Measurements from ENCODE around the gene LGR4.

Gene LGR4

DNA sequence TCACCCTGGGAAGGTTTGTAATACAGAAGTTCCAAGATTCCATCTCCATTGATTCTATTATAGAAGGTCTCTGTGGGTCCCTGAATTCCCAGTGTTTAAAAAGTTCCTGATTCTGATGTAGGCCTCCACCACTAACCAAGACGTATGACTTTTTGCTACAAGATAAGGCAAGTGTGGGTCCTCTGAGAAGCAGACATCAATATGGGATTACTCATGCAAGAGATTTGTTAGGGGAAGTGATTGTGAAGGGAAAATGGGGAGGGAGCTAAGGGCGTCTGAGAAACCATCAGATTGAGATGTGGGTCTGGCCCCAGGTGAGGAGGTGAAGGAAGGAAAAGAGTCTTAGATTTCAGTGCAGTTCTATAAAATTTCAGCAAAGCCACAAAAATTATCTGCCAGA, 10.2 kb upstream of the LGR4 start:
- no peak for DNase-seq

- no peak for DNase-seq
These were observed 9.4 kb upstream of the LGR4 start for GRCh38 chr11:27481992-27482391.

- DNase-seq: no peak
These were observed 5.2 kb upstream of the LGR4 start for GRCh38 chr11:27477831-27478230.

GRCh38 chr11:27477243-27477642, 4.7 kb upstream of the LGR4 start:
- DNase-seq: no peak

- DNase-seq: no peak
These were observed 3.0 kb upstream of the LGR4 start for GRCh38 chr11:27475622-27476021.

GRCh38 chr11:27473017-27473406, 422 bp upstream of the LGR4 start:
- no peak for DNase-seq

DNA sequence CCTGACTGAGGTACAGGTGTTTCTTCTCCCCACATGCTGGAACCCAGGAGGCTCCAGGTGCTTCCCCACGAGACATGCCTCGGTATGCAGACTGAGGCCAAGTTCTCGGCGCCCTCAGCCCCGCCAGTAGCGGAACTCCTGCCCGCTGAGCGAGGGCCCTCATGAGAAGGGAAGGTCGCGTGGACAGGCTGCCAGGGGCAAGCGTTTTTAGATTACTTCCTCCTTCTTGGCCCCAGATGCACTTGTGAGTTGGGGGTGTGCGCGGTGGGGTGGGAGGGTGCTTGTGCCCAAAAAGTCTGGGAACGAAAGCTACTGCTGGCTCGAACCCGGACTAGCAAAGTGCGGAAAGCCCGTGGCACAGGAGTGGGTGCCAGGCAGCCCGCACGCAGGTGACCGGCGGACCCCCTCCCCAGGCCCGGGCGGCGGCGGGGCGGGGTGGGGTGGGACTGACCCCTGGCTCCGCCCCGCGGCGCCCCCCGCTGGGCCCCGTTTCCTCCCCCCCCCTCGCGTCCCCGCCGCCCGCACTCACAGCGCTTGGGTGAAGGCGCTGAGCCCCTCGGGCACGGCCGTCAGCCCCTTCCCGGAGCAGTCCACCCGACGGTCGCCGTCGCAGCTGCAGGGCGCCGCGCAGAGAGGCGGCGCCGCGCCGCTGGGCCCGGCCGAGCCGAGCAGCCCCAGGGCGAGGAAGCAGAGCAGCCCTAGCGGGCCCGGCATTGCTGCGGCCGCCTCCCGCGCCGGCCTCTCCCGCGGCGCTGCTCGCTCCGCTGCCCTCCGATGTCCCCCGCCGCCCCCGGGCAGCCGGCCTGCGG, 797 bp downstream of the LGR4 start:
- peak; percentile 9 for DNase-seq

DNA sequence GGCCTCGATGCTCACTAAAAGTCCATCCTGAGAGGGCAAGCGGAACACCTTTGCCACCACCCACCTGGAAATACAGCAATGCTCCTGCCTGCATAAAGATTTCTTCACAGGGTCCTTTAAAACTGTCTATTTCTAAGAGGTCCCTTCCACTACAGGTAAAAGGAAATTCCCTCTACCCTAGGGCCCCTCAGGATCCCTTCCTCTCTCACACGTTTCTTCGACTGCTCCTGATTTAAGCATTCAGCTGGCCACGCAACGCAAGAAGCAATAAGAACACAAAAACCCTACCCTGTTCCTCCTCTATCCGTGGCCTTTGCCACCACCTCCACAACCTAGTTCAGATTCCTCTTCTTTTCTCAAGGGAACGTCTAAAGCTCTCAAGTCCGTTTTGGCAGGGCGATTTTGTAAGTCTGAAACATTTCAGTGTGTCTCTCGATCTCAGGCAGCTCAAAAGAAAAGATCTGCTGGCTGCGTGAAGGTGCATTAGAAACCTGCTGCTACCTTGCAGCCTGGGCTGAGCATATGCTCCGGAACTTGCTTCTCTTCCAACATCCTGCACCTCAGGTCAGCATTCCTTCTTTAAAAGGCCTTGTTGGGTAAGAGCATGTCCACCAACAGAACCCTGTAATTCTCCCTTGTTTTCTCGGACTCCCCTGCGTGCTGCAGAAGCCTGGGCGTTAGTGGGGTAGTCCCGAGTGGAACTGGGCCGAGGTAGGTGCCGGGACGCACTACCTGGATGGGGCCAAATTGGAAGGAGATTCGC, 1.6 kb downstream of the LGR4 start:
- DNase-seq: no peak

- no peak for DNase-seq
These were observed 2.4 kb downstream of the LGR4 start for GRCh38 chr11:27470166-27470565.

GRCh38 chr11:27468995-27469695, 3.4 kb downstream of the LGR4 start:
- no peak for DNase-seq

DNA sequence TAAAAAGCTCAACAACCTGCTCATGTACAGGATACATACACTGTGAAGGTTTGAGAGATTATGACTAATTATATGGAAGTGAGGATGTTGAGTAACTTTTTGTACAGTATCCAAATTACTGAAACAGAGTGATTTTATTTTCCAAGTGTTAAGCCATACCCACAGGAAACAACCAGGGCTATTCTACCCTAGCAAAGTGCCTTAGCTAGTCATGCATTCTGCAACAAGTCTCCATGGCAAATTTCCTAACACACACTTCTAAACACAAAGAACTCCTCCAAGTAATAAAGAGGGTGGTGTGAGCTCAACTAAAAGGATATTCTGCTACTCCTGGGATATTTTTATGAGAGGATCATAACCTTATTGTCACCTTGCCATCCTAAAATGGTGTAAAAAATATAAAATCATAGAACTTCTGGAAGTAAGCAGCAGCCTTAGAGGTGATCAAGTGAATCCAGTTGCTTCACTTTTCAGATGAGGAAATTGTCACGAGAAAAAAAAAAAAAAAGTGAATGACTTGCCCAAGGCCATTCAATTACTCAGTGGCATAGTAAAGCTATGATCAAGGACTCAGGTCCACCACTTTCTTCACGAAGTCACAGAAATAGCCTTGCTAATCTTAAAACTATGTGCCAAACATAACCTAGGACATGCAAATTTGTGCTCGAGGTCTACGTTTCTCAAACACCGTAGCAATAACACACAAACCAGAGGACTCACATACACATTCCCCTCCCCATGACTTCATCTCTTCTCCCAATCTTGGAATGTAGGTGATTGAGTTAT, 4.2 kb downstream of the LGR4 start:
- DNase-seq: no peak

GRCh38 chr11:27467181-27467913, 5.2 kb downstream of the LGR4 start:
- DNase-seq: no peak

DNA sequence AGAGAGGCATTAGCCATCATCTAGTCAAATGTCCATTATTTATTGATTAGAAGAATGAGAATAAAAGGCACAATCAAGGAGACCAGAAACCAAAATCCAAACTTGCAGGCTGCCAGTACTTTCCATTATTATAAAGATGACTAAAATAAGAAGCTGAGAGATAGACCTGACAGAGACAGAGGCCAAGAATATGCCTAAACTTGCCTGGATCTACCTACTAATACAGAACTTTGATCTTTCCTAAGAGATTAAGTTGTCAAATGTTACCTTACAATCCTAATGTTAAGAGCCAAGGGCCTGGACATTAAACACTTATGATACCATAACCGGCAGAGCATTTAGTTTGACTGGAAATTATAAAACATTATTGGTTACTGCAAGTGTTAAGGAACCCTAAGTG, 6.2 kb downstream of the LGR4 start:
- no peak for DNase-seq

DNA sequence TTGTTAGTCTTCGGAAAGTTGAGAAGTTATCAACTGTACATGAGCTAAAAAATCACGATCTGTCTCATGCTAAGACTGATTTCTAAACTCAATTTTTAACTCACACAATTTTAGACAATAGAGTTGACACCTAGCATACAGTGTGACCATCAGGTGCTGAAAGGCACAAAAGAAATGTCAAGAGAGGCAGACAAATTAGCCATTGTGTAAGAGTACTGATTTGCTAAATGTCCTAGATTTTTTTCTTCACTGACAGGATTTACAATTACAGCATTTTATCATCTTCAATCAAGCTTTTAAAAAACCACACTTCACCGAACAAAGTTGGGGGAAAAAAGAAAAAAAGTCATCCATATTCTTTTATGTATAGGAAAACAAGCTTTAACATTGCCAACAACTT, 7.0 kb downstream of the LGR4 start:
- no peak for DNase-seq

- no peak for DNase-seq
These were observed 7.7 kb downstream of the LGR4 start for GRCh38 chr11:27464909-27465308.

DNA sequence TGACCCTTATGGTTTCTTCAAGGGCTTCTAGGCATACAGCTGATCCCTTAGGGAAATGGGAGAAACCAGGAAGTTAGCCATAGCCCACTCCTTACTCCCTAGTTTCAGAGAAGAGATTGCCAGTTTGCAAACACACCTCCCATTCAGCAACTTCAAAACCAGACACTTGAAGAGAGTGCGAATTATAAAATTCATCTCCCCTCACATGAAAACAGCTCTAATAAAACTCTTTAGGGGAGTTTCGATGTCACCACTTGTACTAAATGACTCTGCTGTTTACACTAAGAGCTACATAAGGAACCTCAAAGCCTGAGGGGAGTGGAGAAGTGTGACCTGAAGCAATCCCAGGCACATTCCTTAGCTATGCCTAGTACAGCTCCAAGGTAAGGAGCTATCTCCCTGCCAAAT, 8.3 kb downstream of the LGR4 start:
- no peak for DNase-seq

GRCh38 chr11:27462543-27462942, 10.0 kb downstream of the LGR4 start:
- DNase-seq: no peak

GRCh38 chr11:27460158-27460978, 12.2 kb downstream of the LGR4 start:
- DNase-seq: no peak

DNA sequence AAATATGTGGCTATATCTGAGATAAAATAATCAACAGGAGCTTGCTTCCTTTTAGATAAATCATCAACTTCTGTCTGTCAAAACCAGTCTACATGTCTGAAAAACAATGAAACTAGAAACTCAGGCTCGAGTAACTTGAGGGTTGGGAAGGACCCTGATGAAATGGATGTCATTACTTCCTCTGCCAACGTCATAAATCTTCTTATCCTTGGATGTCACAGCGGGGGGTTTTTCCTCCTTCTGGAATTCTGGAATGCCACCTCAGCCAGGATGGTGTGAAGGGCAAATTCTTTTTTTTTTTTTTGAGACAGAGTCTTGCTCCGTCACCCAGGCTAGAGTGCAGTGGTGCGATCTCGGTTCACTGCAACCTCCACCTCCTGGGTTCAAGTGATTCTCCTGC, 13.4 kb downstream of the LGR4 start:
- no peak for DNase-seq

DNA sequence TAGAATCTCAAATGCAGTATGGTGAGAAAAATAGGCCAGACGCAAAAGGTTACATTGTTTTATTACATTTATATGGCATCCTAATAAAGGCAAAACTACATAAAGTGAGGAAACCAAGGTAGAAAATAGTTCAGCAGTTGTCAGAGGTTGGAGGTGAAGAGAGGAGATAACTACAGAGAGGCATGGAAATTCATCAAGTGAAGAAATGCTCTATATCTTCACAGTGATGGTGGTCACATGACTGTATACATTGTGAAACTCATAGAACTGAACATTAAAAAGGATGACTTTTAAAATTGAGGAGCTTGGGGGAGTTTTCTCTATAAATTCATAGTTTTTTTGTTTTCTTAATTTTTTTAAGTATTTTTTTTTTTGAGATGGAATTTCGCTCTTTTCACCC, 14.4 kb downstream of the LGR4 start:
- no peak for DNase-seq

GRCh38 chr11:27456795-27457329, 15.7 kb downstream of the LGR4 start:
- DNase-seq: no peak
